ENCODE data around the gene MTERF4. TPM values are rescaled to one million over a fixed set of nuclear protein-coding genes. Genes with fewer than 3 reads are reported as not detected.

MTERF4 gene
- total and polyA plus RNA-seq, 10 of the 15 experiments (the other 5 are each of a cell fraction or from before 2014, with no cell fraction given): 36.7 to 69.1 (median 45.5) TPM

DNA sequence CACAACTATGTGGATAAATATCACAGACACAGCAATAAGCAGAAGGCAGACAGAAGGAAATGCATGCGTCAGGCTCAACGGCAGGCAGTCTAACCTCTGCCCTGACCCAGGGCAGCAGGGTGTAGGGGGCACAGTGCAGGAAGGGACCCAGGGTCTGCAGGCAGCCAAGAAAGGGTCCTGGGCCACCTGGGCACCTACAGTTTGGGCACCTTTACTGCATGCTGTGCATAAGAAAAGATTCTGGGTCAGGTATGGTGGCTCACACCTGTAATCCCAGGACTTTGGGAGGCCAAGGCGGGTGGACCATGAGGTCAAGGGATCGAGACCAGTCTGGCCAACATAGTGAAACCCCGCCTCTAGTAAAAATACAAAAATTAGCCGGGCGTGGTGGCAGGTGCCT is 29.4 kb upstream of the MTERF4 start:
- intact Hi-C loops (cut with micrococcal nuclease; ENCODE audit: unreplicated experiment) (no loop called here), in situ Hi-C loops (cut with MboI) (no loop called here)
- ChIA-PET RAD21 (ENCODE audit: unreplicated experiment) (interaction anchor here (1.2 kb wide), 1 partner anchor 21 kb away, joined by 3 read pairs; no protein-coding TSS in a partner anchor), SMC1A (ENCODE audit: uncharacterized antibody, unreplicated experiment) (interaction anchor here (1.3 kb wide), 1 partner anchor 32 kb away, joined by 4 read pairs; no protein-coding TSS in a partner anchor), CTCF (interaction anchor here (2.1 kb wide), 1 partner anchor 18 kb away, joined by 5 read pairs; the partner anchor contains the start of gene PASK), POLR2A (interaction anchor here (0.6 to 1.9 kb wide), 2 partner anchors 8 to 18 kb away, joined by 3 to 7 read pairs; partner anchors contain the start of gene PASK)
- peaks cover 32% of the 10 kb centered on the region for H3K4me1 ChIP-seq (ENCODE audit: control insufficient read depth, insufficient read depth, low read length)
- no peak for FAIRE-seq
- H3K79me2 ChIP-seq (ENCODE audit: control insufficient read depth, insufficient read depth, low read length): peaks cover 5% of the 10 kb centered on the region
- no peak for TF ChIP-seq FOXM1 (IDR thresholded peaks at IDR 0.05; ENCODE audit: low read depth, low read length)
- no peak for TF ChIP-seq MEF2A (IDR thresholded peaks at IDR 0.05; ENCODE audit: insufficient read depth, low read depth, low read length)
- TF ChIP-seq, protein P1, sequence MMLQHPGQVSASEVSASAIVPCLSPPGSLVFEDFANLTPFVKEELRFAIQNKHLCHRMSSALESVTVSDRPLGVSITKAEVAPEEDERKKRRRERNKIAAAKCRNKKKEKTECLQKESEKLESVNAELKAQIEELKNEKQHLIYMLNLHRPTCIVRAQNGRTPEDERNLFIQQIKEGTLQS (IDR thresholded peaks at IDR 0.05; ENCODE audit: borderline replicate concordance, extremely low read depth, low read depth, low read length): no peak
- TF ChIP-seq HDAC2 (IDR thresholded peaks at IDR 0.05): no peak
- no peak for TF ChIP-seq FOXK2 (IDR thresholded peaks at IDR 0.05)
- no peak for TF ChIP-seq BCL11A (IDR thresholded peaks at IDR 0.05; ENCODE audit: low read depth, low read length)
- TF ChIP-seq, protein P2, sequence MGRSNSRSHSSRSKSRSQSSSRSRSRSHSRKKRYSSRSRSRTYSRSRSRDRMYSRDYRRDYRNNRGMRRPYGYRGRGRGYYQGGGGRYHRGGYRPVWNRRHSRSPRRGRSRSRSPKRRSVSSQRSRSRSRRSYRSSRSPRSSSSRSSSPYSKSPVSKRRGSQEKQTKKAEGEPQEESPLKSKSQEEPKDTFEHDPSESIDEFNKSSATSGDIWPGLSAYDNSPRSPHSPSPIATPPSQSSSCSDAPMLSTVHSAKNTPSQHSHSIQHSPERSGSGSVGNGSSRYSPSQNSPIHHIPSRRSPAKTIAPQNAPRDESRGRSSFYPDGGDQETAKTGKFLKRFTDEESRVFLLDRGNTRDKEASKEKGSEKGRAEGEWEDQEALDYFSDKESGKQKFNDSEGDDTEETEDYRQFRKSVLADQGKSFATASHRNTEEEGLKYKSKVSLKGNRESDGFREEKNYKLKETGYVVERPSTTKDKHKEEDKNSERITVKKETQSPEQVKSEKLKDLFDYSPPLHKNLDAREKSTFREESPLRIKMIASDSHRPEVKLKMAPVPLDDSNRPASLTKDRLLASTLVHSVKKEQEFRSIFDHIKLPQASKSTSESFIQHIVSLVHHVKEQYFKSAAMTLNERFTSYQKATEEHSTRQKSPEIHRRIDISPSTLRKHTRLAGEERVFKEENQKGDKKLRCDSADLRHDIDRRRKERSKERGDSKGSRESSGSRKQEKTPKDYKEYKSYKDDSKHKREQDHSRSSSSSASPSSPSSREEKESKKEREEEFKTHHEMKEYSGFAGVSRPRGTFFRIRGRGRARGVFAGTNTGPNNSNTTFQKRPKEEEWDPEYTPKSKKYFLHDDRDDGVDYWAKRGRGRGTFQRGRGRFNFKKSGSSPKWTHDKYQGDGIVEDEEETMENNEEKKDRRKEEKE (IDR thresholded peaks at IDR 0.05): no peak
- TF ChIP-seq NFYA (IDR thresholded peaks at IDR 0.05; ENCODE audit: borderline replicate concordance, low read depth, low read length): no peak
- no peak for TF ChIP-seq ATF7 (IDR thresholded peaks at IDR 0.05; ENCODE audit: low read depth)
- TF ChIP-seq RFX5 (IDR thresholded peaks at IDR 0.05; ENCODE audit: low read depth, low read length): no peak
- TF ChIP-seq, protein P3, sequence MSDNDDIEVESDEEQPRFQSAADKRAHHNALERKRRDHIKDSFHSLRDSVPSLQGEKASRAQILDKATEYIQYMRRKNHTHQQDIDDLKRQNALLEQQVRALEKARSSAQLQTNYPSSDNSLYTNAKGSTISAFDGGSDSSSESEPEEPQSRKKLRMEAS (IDR thresholded peaks at IDR 0.05; ENCODE audit: low read depth, low read length): no peak
- no peak for TF ChIP-seq TCF12 (IDR thresholded peaks at IDR 0.05; ENCODE audit: low read depth, low read length)
- TF ChIP-seq SMC3 (IDR thresholded peaks at IDR 0.05; ENCODE audit: borderline replicate concordance, low read length): no peak
- TF ChIP-seq, protein P4, sequence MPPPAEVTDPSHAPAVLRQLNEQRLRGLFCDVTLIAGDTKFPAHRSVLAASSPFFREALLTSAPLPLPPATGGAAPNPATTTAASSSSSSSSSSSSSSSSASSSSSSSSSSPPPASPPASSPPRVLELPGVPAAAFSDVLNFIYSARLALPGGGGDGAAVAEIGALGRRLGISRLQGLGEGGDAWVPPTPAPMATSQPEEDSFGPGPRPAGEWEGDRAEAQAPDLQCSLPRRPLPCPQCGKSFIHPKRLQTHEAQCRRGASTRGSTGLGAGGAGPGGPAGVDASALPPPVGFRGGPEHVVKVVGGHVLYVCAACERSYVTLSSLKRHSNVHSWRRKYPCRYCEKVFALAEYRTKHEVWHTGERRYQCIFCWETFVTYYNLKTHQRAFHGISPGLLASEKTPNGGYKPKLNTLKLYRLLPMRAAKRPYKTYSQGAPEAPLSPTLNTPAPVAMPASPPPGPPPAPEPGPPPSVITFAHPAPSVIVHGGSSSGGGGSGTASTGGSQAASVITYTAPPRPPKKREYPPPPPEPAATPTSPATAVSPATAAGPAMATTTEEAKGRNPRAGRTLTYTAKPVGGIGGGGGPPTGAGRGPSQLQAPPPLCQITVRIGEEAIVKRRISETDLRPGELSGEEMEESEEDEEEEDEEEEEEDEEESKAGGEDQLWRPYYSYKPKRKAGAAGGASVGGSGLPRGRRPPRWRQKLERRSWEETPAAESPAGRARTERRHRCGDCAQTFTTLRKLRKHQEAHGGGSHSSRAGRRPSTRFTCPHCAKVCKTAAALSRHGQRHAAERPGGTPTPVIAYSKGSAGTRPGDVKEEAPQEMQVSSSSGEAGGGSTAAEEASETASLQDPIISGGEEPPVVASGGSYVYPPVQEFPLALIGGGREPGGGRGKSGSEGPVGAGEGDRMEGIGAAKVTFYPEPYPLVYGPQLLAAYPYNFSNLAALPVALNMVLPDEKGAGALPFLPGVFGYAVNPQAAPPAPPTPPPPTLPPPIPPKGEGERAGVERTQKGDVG (CRISPR knock-in tag; IDR thresholded peaks at IDR 0.05): no peak
- no peak for TF ChIP-seq WRNIP1 (IDR thresholded peaks at IDR 0.05; ENCODE audit: borderline replicate concordance, low read depth, low read length)
- no peak for TF ChIP-seq MTA2 (IDR thresholded peaks at IDR 0.05; ENCODE audit: low read depth)
- no peak for TF ChIP-seq NRF1 (conservative IDR thresholded peaks at IDR 0.05; ENCODE audit: low read depth, low read length)
- no peak for TF ChIP-seq HCFC1 (IDR thresholded peaks at IDR 0.05; ENCODE audit: low read length)
- no peak for TF ChIP-seq TCF7 (IDR thresholded peaks at IDR 0.05; ENCODE audit: borderline replicate concordance)
- no peak for TF ChIP-seq MTA3 (IDR thresholded peaks at IDR 0.05; ENCODE audit: borderline replicate concordance, low read length)
- H3K27me3 ChIP-seq (replicated peaks in 1 of 2; ENCODE audit: control insufficient read depth in 2 of 2, insufficient read depth in 2 of 2, low read length in 1 of 2): no peaks in the 10 kb centered on the region
- no peak for DNase-seq (ENCODE audit: low read depth, low spot score)
- no peak for ATAC-seq
- H3K4me2 ChIP-seq (ENCODE audit: control insufficient read depth, insufficient read depth): no peak overlapping the region
- WGBS (ENCODE audit: insufficient coverage, insufficient replicate concordance, low lambda C conversion rate, missing lambda C conversion rate): 99% methylated on average over 7 of the region's 7 CpGs
- H3K9me3 ChIP-seq (replicated peaks; ENCODE audit: control insufficient read depth, insufficient read depth, low read length): no peaks in the 10 kb centered on the region
- no peaks in the 10 kb centered on the region for H4K20me1 ChIP-seq (ENCODE audit: control insufficient read depth, insufficient read depth)
- H3K36me3 ChIP-seq (ENCODE audit: control insufficient read depth in 2 of 2, insufficient read depth in 2 of 2, low read length in 1 of 2): peaks cover 0 to 9% of the 10 kb centered on the region in 2 experiments; a peak in 3 of 4 replicates
- H3K9ac ChIP-seq (ENCODE audit: control insufficient read depth, insufficient read depth, low read length): no peak overlapping the region
- no peak overlapping the region for H3K27ac ChIP-seq (ENCODE audit: control insufficient read depth, insufficient read depth)
- H3K4me3 ChIP-seq: no peak overlapping the region
- H2AFZ ChIP-seq (ENCODE audit: control insufficient read depth, low read depth, low read length): no peak overlapping the region
- no TSS peak for BruUV-seq (replicated peaks)
